Activated CD4-positive, alpha-beta T cell treated with anti-CD3 and anti-CD28 coated beads, Interleukin-2, Interleukin-6, amounts not matched to agents 100 ng/mL and 50 ng/mL, durations not matched to agents 16 hours and 8 hours (primary cell): Measurements from ENCODE around the gene LMNTD2.

Experiments used
- DNase-seq: peaks from one replicate; pipeline ENCODE4 v3.0.0-alpha.2; 2020

LMNTD2 gene

DNA sequence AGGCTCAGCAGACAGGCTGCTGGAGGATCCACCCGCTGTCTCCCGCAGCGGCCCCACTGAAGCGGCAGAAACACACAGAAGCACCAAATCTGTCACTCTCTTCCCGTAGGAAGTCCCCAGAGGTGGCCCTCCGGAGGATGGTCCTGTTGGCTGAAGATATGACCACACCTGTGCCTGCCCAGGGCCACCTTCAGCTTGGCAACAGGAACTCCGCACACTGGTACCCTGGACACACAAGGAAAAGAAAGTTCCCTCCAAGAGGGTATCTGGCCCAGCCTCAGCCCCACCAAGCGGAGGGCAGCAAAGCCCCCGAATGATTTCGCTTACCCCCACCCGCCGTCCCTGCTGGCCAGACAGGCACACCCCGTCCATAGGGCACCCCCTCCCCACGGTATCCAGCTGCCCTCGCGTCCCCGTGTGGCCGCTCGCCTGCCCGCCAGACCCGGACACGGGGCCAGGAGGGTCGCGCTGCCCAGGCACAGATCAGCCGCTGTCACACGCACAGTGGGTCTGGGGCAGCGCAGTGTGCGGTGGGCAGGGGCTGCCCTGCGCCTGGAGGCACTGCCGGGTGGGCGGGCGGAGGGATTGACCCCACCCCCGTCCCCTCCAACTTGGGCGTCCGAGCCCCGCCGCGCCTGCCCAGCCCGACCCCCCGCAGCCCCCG is 7.2 kb upstream of the LMNTD2 start:
- DNase-seq: no peak

DNA sequence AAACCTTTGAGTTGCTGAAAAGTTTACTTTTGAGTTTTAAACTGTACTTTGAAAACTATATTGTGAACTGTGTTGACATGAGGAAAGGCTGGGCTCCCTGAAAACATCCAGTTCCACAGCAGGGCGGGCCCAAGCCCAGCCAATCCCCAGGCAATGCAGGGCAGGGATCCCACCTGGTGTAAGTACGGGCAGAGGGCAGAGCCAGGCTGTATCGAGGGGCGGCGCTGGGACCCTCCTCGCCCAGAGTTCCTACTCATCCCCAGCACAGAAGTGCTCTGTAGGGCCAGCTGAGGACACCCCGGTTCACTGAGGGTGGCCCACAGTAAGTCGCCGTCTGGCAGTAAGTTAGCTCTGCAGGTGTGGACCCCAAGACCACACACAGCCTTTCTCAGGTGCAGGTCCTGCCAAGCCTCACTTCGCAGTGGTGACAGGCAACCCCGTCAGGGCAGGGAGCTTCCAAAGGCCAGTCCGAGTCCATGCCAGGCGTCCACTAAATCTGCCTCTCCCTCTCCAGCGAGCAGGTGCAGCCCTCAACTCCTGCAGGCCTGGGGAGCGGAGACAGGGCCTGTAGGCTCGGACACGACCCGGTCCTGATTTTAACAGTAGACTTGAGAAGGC is 6.6 kb upstream of the LMNTD2 start:
- no peak for DNase-seq

DNA sequence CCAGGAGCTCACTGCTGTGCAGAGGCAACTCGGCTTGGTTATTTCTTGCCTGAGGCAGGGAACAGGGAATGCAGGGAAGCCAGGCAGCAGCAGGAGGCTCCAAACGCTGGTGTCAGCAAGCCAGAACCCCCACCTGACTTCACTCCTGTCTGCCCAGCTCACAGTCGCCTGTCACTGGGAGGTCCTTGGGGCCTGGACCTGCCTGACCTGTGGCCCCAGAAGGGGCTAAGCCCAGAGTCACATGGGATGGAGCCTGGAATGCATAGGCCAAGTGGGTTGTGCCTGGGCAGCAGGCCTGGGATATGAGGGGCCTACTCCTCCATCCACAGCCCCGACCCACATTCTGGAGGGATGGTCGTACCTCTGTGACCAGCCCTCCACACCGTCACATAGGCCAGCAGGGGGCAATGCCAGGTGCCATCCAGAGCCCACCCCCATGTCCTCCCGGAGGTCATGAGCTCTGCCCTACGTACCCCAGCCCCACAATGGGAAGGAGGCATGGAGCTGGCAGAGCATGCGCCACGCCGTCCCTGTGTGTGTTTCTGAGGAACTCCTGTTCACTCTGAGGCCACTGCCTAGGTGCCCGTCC is 5.5 kb upstream of the LMNTD2 start:
- no peak for DNase-seq

DNA sequence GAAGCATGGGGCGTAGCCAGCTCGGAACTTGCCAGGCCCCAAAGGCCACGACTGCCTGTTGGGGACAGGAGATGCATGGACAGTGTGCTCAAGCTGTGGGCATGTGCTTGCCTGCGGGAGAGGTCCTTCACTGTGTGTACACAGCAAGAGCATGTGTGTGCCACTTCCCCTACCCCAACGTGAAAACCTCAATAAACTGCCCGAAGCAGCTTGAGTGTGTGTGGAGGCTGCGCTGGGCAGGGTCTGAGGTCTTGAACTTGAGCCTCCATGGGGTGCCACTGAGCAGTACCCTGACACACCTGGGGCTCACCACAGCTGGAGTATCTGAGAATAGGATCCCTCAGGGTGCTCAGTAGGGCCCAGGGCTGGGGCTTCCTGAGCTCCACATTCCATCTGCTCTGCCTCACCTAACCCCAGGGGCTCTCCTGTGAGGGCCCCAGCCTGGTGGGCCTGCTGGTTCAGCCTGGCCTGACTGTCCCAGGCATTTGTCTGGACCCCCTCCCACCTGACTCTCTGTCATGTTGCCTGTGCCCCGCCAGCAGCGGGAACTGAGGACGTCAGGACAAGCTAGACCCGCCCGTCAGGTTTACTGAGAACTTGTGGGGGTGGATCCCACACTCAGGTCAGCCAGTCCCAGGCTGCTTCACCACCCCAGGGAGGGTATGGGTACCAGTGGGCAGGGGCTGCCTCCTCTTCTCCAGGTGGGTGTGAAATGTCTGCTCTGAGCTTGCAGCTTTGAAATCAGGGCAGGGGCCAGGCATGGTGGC is 3.5 kb upstream of the LMNTD2 start:
- no peak for DNase-seq

DNA sequence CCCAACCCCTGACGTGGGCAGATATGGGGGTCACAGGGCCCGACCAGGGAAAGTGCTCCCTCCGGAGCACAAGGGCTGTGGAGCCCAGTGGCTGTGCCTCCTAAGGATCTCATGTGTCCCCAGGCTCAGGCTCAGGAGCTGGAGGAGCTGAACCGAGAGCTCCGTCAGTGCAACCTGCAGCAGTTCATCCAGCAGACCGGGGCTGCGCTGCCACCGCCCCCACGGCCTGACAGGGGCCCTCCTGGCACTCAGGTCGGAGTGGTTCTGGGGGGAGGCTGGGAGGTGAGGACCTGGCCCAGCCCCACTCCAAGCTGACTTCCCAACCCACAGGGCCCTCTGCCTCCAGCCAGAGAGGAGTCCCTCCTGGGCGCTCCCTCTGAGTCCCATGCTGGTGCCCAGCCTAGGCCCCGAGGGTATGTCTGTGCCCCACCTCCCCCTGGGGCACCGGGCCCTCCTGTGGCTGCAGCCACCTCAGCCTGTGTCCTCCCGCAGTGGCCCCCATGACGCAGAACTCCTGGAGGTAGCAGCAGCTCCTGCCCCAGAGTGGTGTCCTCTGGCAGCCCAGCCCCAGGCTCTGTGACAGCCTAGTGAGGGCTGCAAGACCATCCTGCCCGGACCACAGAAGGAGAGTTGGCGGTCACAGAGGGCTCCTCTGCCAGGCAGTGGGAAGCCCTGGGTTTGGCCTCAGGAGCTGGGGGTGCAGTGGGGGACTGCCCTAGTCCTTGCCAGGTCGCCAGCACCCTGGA is 2.7 kb upstream of the LMNTD2 start:
- no peak for DNase-seq

- DNase-seq: no peak
Measured at GRCh38 chr11:562046-562645, 1.6 kb upstream of the LMNTD2 start.

- peak; percentile 20 for DNase-seq
Measured at GRCh38 chr11:561148-562003, 838 bp upstream of the LMNTD2 start.

GRCh38 chr11:559712-560304 is 730 bp downstream of the LMNTD2 start:
- no peak for DNase-seq

DNA sequence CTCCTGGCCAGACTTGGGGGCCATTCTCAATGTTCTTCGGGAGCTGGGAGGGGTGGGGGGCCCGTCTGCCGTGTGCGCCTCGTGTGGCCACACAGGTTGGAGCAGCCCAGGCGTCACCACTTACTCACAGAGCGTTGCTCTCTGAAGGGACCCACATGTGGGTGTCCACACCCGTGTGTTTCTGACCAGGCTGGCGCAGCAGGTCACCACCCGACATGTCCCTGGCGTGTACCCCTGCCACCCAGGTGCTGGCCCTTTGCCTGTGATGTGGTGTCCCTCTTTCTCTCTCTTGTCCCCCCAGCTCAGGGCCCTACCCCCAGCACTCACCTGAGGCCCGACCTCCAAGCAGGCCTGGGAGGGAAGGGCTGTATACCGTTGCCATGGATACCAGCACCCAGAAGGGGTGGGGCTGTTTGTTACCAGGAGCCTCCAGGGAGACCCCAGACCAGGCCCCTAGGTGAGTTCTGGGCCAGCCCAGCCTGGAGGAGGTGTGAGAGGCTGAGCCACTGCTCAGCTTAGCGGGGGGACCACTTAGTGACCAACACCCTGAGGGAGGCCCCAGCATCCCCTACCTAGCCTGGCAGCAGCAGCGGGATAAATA is 1.4 kb downstream of the LMNTD2 start:
- no peak for DNase-seq

DNA sequence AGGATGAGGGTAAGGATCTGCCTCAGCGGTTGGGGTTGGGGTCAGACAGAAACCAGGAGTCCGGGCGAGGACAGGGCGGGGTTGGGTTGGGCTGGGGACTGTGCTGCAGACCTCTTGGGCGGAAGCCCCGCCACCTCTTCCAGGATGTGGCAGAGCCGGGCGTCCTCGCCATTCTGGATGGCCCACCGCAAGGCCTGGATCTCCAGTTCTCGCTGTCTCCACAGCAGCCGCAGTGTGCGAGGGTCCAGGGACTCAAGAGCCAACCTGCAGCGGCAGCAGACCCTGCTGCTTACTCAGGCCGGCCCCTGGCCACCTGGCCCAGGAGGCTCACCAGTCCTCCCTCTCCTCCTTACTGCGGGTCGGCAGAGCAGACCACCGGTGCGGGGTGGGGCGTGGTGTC is 2.0 kb downstream of the LMNTD2 start:
- DNase-seq: no peak

DNA sequence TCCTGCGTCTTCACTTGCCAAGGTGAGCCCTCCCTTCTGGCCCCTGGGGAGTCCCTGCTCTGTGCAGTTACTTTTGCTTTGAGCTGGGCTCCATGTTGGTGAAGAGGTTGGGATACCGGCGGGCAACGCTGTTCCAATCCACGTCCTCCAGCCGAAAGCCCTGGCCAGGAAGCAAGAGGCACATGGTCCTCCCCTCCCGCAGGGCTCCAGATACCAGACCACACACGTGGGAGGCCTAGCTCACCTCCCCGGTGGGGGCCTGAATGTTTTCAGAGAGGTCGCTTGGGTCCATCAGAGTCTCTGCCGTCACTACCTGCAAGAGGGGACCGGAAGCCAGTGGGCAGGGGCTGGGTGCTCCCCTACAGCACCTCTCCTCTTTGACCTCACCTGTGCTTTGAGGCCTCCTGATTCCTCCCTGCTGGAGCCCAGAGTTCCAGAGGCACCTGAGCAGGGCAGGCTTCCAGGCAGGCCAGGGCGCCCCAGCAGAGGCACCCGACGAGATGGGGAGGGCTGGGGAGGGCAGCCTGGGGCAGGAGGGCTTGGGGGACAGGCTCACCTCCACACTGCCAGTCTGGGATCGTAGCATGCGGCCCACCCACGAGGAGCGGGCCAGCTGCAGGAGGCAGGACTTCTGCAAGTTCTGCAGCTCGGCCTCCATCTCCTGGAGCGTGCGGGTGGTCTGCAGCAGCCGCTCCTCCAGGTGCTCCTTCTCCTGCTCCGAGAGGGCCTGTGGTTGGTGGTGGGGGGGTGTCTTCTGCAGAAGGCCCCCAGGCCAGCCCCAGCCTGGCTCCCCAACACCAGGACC is 3.0 kb downstream of the LMNTD2 start:
- DNase-seq: no peak

GRCh38 chr11:556662-557256 is 3.8 kb downstream of the LMNTD2 start:
- no peak for DNase-seq

DNA sequence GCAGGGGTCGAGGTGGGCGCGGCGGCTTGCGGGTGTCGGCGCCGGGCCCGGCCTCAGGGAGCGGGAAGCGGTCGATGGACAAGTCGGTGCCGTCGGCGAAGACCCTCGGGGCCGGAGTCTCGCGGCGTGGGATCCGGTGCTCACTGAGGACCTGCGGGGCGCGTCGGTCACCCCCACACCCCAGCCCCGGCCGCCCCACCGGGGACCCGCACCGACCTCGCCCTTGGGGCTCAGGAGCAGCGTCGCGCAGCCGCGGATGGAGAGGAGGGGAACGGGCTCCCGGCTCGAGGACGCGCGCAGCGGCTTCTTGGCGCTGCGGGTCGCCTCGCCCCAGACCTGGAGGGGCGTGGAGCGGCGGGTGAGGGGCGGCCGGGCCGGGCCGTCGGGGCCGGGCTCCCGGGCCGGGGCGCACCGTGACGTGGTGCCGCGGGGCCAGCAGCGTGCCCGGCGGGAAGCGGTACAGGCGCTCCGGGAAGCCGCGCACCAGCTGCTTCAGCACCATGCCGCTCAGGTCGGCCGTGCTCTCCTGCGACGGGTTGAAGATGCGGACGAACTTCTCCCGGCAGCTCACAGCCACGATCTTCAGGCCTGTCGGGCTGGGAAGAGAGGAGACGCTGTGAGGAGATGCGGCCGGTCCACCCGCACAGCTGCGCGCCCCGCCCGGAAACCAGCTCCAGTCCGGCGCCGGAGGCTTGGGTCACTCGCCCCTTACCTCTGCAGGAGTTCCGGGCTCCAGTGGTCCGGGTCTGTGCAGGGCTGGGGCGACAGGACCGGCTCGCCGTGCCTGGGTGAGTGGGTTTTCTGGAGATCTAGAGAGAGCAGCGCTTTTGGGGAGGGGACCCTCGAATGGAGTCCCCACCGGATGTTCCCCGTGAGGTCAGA is 4.5 kb downstream of the LMNTD2 start:
- peak; percentile 25 for DNase-seq

GRCh38 chr11:555227-555779 is 5.2 kb downstream of the LMNTD2 start:
- DNase-seq: no peak

GRCh38 chr11:554428-555226 is 5.9 kb downstream of the LMNTD2 start:
- DNase-seq: peak; percentile 78

DNA sequence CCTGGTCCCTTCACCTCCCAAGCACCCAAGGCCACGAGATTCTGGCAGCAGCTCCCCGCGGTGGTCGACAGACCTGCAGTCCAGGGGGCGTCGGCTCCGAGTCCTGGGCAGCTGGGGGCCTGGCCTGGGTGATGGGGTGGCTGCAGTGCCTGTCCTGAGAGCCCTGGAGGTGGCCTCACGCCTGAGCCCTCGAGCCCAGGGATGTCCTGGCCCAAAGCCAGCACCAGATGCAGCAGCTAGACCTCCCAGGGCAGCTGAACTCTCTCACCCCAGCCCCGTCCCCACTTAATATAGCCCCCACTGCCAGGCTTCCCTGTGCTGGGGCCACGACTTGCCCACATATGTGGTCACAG is 6.6 kb downstream of the LMNTD2 start:
- DNase-seq: no peak
